GM19043 (cell line): Measurements from ENCODE around the gene MAOA.
"Not testable (repeated sequence)": the region's sequence is repeated elsewhere in the genome, so short reads cannot be mapped to it uniquely, and the experiment has no call there.

Experiments
- ATAC-seq: cut with Tn5 transposase; IDR thresholded peaks from one replicate; pipeline ENCODE4 v1.9.1; 2021; ENCODE audit warnings: low read depth; ENCODE audit not compliant: unreplicated experiment

MAOA gene

GRCh38 chrX:43707812-43708548 lies 51.9 kb downstream of the MAOA start:
- no peak for ATAC-seq

- ATAC-seq = no peak
These were observed 60.0 kb downstream of the MAOA start for GRCh38 chrX:43716144-43716543.

GRCh38 chrX:43716696-43717095 lies 60.6 kb downstream of the MAOA start:
- ATAC-seq = no peak

GRCh38 chrX:43717161-43717560 lies 61.1 kb downstream of the MAOA start:
- no peak for ATAC-seq

- ATAC-seq = no peak
These were observed 62.0 kb downstream of the MAOA start for GRCh38 chrX:43718081-43718480.

GRCh38 chrX:43718546-43718945 lies 62.4 kb downstream of the MAOA start:
- ATAC-seq = no peak

- no peak for ATAC-seq
These were observed 62.9 kb downstream of the MAOA start for GRCh38 chrX:43718956-43719355.

GRCh38 chrX:43720082-43720481 lies 64.0 kb downstream of the MAOA start:
- no peak for ATAC-seq

- no peak for ATAC-seq
These were observed 64.9 kb downstream of the MAOA start for GRCh38 chrX:43720961-43721360.

- not testable (repeated sequence) for ATAC-seq
These were observed 69.1 kb downstream of the MAOA start for GRCh38 chrX:43725227-43725626.

- not testable (repeated sequence) for ATAC-seq
These were observed 71.2 kb downstream of the MAOA start for GRCh38 chrX:43727254-43727653.

- no peak for ATAC-seq
These were observed 71.9 kb downstream of the MAOA start for GRCh38 chrX:43728002-43728401.

GRCh38 chrX:43728966-43729365 lies 72.9 kb downstream of the MAOA start:
- ATAC-seq = no peak

GRCh38 chrX:43731086-43731485 lies 75.0 kb downstream of the MAOA start:
- ATAC-seq = no peak

- no peak for ATAC-seq
These were observed 77.6 kb downstream of the MAOA start for GRCh38 chrX:43733699-43734098.

- ATAC-seq = no peak
These were observed 78.3 kb downstream of the MAOA start for GRCh38 chrX:43734444-43734843.

- ATAC-seq = no peak
These were observed 79.4 kb downstream of the MAOA start for GRCh38 chrX:43735534-43735933.

GRCh38 chrX:43735957-43736356 lies 79.9 kb downstream of the MAOA start:
- ATAC-seq = no peak

GRCh38 chrX:43741843-43742573 lies 85.9 kb downstream of the MAOA start:
- no peak for ATAC-seq

GRCh38 chrX:43743100-43743822 lies 87.2 kb downstream of the MAOA start:
- ATAC-seq = no peak

GRCh38 chrX:43744284-43744683 lies 88.2 kb downstream of the MAOA start:
- no peak for ATAC-seq
